Measurements from ENCODE around the gene ZNF770.
A peak's percentile ranks its signal among the peaks of the same experiment; 100 is the strongest.

ZNF770 gene, protein sequence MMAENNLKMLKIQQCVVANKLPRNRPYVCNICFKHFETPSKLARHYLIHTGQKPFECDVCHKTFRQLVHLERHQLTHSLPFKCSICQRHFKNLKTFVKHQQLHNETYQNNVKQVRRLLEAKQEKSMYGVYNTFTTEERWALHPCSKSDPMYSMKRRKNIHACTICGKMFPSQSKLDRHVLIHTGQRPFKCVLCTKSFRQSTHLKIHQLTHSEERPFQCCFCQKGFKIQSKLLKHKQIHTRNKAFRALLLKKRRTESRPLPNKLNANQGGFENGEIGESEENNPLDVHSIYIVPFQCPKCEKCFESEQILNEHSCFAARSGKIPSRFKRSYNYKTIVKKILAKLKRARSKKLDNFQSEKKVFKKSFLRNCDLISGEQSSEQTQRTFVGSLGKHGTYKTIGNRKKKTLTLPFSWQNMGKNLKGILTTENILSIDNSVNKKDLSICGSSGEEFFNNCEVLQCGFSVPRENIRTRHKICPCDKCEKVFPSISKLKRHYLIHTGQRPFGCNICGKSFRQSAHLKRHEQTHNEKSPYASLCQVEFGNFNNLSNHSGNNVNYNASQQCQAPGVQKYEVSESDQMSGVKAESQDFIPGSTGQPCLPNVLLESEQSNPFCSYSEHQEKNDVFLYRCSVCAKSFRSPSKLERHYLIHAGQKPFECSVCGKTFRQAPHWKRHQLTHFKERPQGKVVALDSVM

DNA sequence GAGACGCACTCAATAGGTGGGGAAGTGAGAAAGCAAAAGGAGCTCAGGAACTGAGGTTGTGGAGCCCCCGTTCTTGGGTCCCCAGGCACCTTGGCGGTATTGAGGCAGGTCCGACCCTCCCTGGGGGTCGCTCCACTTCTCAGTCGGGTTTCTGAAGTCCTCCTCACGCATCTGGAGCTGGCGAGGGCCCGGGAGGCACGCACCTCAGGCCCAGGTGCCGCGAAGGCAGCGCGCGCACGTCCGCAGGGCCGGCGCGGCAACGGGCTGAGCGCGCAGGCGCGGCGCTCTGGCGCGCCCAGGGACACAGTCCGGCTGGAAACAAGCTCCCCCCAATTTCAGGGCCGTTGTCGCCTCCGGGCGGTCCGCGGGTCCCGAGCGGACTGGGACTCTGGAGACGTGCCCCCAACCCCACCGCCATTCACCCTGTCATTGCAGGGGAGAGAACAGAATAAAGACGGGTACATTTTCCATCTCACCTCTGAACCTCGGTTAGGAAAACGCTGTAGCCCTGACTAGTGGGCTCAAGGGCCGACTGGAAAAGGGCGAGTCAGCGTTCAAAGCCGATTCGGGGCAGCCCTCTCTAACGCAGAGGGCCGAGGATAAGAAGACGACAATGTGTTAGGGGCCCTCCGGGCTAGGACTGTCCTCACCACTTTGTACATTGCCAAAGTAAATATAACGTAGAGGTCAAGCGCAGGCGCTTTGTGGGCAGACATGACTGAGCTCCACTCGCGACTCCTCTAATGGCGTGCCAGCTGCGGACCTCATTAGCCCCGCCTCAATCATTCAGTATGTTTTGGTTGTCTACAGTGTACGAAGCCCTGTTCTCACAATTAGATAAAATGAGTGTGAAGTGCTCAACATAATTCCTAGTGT is at the start of gene ZNF770:
Gene ZNF770 (minus strand): TSS at position 261 of the 876 bp plus-strand sequence. CDS start 4,853 bp downstream, outside the sequence.
- DNase-seq (ENCODE audit: low read depth), result peak; percentile 80
- TF ChIP-seq, protein P1, sequence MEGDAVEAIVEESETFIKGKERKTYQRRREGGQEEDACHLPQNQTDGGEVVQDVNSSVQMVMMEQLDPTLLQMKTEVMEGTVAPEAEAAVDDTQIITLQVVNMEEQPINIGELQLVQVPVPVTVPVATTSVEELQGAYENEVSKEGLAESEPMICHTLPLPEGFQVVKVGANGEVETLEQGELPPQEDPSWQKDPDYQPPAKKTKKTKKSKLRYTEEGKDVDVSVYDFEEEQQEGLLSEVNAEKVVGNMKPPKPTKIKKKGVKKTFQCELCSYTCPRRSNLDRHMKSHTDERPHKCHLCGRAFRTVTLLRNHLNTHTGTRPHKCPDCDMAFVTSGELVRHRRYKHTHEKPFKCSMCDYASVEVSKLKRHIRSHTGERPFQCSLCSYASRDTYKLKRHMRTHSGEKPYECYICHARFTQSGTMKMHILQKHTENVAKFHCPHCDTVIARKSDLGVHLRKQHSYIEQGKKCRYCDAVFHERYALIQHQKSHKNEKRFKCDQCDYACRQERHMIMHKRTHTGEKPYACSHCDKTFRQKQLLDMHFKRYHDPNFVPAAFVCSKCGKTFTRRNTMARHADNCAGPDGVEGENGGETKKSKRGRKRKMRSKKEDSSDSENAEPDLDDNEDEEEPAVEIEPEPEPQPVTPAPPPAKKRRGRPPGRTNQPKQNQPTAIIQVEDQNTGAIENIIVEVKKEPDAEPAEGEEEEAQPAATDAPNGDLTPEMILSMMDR (IDR thresholded peaks at IDR 0.05; ENCODE audit: low read length, missing control alignments), result no peak
- H3K4me3 ChIP-seq (replicated peaks; ENCODE audit: low read depth, low read length), result peak within 1 kb of the TSS; percentile 99

DNA sequence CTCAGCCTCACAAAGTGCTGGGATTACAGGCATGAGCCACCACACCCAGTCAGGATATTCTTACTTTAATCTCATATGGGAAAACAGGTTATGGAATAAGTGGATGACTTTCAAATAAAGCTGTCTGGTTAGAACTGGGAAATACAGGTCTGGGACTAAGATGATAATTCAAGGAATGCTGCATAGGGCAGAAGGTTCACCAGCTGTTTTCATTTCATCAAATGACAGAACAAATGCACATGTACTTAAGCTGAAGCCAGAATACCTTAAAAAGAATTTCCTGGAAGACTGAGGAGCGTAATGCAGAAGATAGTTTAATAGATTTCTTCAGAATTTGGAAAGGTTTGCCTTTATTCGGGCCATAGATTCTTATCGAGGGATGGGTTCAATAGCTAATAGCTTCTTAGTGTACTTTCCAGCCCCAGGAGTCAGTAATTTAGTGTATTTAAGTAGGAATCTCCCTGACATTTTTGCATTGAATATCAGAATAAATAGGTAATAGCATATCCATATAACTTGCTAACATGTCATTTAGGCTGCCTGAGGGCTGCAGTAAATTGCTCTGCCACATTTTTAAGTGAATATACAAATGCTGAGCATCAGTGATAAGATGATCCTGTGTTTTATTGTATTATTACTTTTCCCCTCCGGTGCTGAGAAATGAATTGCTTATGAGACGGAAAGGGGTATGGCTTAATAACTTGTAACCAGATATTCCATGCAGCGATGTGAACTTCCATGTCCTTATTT is 40.3 kb upstream of the ZNF770 start:
- DNase-seq (ENCODE audit: low read depth), result no peak
- TF ChIP-seq, protein P1 (IDR thresholded peaks at IDR 0.05; ENCODE audit: low read length, missing control alignments), result no peak
- no peak overlapping the region for H3K4me3 ChIP-seq (replicated peaks; ENCODE audit: low read depth, low read length)

DNA sequence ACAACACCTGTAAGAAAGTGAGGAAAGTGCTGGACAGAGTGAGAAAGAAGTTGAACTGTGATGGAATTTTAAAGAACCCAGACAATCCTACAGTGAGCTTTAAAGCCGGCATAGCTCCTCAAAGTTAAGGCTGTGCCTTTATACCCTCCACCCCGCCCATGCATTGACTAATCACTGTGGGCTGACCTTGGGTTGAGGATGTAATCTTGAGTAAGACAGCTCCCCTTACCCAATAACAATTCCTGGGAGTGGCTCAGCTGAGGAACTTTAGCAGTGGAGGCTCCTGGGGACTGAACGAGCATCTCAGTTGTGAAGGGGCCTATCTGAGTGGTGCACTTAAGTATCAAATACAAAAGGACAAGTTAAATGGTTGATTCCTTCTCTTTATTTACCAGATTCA is 35.7 kb upstream of the ZNF770 start:
- DNase-seq (ENCODE audit: low read depth), result no peak
- H3K4me3 ChIP-seq (replicated peaks; ENCODE audit: low read depth, low read length), result no peak overlapping the region
- TF ChIP-seq, protein P1 (IDR thresholded peaks at IDR 0.05; ENCODE audit: low read length, missing control alignments), result no peak

DNA sequence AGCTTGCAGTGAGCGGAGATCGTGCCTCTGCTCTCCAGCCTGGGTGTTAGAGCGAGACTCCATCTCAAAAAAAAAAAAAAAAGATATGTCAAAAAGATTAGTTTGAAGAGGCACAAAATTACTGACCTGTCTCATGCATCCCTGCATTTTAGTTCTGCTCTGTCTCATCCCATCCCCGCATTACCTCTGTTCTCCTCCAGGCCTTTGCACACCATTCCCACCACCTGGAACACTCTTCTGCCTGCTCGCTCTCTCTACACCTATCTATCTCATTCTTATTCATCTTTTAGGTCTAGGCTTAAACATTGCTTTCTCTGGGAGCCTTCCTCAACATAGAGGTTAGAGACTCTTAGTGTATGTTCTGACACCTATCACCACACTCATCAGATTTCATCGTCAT is 32.9 kb upstream of the ZNF770 start:
- DNase-seq (ENCODE audit: low read depth), result no peak
- TF ChIP-seq, protein P1 (IDR thresholded peaks at IDR 0.05; ENCODE audit: low read length, missing control alignments), result no peak
- H3K4me3 ChIP-seq (replicated peaks; ENCODE audit: low read depth, low read length), result no peak overlapping the region

DNA sequence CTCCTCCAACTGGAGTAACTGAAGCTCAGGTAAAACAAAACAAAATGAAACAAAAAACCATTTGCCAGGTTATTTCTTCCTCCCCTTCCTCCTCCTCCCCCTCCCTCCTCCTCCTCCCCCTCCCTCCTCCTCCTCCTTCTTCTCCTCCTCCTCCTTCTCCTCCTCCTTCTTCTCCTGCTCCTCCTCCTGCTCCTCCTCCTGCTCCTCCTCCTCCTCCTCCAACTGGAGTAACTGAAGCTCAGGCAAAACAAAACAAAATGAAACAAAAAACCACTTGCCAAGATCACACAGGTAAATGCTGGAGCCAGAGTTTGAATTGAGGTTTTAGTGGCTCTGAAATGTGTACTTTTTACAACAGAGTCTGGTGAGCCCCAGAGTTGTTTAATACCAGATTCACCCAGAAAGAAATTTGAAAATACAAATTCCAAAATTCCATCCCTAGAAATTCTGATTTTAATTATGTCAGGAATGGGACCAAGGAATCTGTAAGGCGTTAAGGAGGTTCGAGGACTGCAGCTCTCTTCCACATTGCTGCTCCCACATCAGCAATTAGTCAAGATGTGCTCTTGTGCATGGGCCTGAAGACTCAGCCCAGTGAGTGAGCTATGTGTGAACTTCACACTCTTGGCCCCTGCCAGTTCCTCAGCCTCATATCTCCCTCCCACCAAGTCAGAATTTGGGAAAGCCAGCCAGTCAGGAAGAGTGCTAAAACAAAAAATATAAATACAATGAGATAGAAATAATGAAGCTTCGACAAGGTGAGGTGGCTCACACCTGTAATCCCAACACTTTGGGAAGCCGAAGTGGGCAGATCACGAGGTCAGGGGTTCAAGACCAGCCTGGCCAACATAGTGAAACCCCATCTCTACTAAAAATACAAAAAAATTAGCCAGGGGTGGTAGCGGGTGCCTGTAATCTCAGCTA is 31.6 kb upstream of the ZNF770 start:
- TF ChIP-seq, protein P1 (IDR thresholded peaks at IDR 0.05; ENCODE audit: low read length, missing control alignments), result no peak
- DNase-seq (ENCODE audit: low read depth), result peak; percentile 49

More for the DNA sequence above, 31.6 kb upstream of the ZNF770 start:
- no peak overlapping the region for H3K4me3 ChIP-seq (replicated peaks; ENCODE audit: low read depth, low read length)
